ENCODE results near the gene ZGPAT. TPM values are rescaled to one million over a fixed set of nuclear protein-coding genes. Genes with fewer than 3 reads are reported as not detected.

ZGPAT gene
- total and polyA plus RNA-seq, 2 of the 8 experiments (the other 6 are each of a cell fraction or from before 2014, with no cell fraction given): 14.5 to 21.4 TPM

- no peak overlapping the region for H3K9ac ChIP-seq (replicated peaks in 1 of 4; ENCODE audit: extremely low read depth in 1 of 4, low read depth in 3 of 4, low read length in 3 of 4)
- no peak for TF ChIP-seq BCL11A (IDR thresholded peaks at IDR 0.05; ENCODE audit: low read depth in 2 of 2, low read length in 2 of 2)
- 0 out of 2 replicates have a peak, but pooled peaks have one; percentile 21 for TF ChIP-seq CHD2 (IDR thresholded peaks at IDR 0.05; ENCODE audit: low read length)
- no peak overlapping the region for H3K4me3 ChIP-seq (ENCODE audit: extremely low read depth in 1 of 4, insufficient read depth in 2 of 4, low read depth in 3 of 4, low read length in 4 of 4)
- no peak overlapping the region for H2AFZ ChIP-seq (ENCODE audit: low read length)
- no peaks in the 10 kb centered on the region for H3K23me2 ChIP-seq (ENCODE audit: low read depth, low read length)
- no peak overlapping the region for H4K91ac ChIP-seq (replicated peaks; ENCODE audit: insufficient read length, low read length)
- no peaks in the 10 kb centered on the region for H3K9me3 ChIP-seq (ENCODE audit: insufficient read depth in 2 of 2, low read depth in 1 of 2, low read length in 1 of 2)
- H2BK120ac ChIP-seq (replicated peaks; ENCODE audit: low read depth, low read length): no peak overlapping the region
- no peaks in the 10 kb centered on the region for H3K4me1 ChIP-seq (replicated peaks in 1 of 4; ENCODE audit: control insufficient read depth in 3 of 4, insufficient read depth in 4 of 4, low read length in 3 of 4)
- DNase-seq (ENCODE audit: low read depth in 1 of 2, low spot score in 2 of 2) (peak in 1 of 2 experiments; percentile 82), FAIRE-seq (no peak)
- H3K23ac ChIP-seq (ENCODE audit: insufficient read length): no peak overlapping the region
- no peak overlapping the region for H2BK20ac ChIP-seq (ENCODE audit: low read length)
- no peak overlapping the region for H3K14ac ChIP-seq (ENCODE audit: insufficient read length)
- no peak overlapping the region for H3K18ac ChIP-seq (ENCODE audit: extremely low read depth, low read length)
- no peak overlapping the region for H3K4ac ChIP-seq (replicated peaks; ENCODE audit: insufficient read length, low read depth, low read length)
- H3K4me2 ChIP-seq (ENCODE audit: insufficient read depth in 1 of 2, low read depth in 2 of 2, low read length in 2 of 2): no peak overlapping the region; a peak in 1 of 4 replicates
- H3K79me1 ChIP-seq (ENCODE audit: low read depth, low read length): no peaks in the 10 kb centered on the region; the same call in 1 of the 2 replicates
- H2BK12ac ChIP-seq (ENCODE audit: low read depth, low read length): no peak overlapping the region
- H2BK15ac ChIP-seq (ENCODE audit: low read length): no peak overlapping the region
- H4K20me1 ChIP-seq (replicated peaks in 1 of 2; ENCODE audit: control insufficient read depth in 1 of 2, insufficient read depth in 2 of 2, low read length in 2 of 2): peaks cover 2 to 10% of the 10 kb centered on the region in 2 experiments
- H4K8ac ChIP-seq (ENCODE audit: extremely low read depth, insufficient read depth, low read length): peak overlapping the region; percentile 15
- POLR2A ChIA-PET (ENCODE audit: partially characterized antibody): interaction anchor here (0.7 to 1.0 kb wide), 3 partner anchors 29 to 64 kb away, joined by 3 read pairs; partner anchors contain the start of genes ARFRP1 and ZGPAT
- CTCF ChIA-PET (ENCODE audit: partially characterized antibody): interaction anchor here (0.7 to 1.5 kb wide), 4 partner anchors 23 to 127 kb away, joined by 3 read pairs; no protein-coding TSS in a partner anchor
- no peak overlapping the region for H3K27ac ChIP-seq (ENCODE audit: low read depth, low read length)
- H3K27me3 ChIP-seq (replicated peaks in 1 of 4; ENCODE audit: control insufficient read depth in 3 of 4, extremely low read depth in 1 of 4, insufficient read depth in 3 of 4, low read length in 3 of 4): no peaks in the 10 kb centered on the region
- H3K36me3 ChIP-seq (ENCODE audit: control insufficient read depth in 2 of 4, insufficient read depth in 4 of 4, low read length in 3 of 4): peaks cover 0 to 31% (median 17%) of the 10 kb centered on the region in 4 experiments; a peak in 6 of 8 replicates
- H3K79me2 ChIP-seq (ENCODE audit: control insufficient read depth in 1 of 2, insufficient read depth in 2 of 2, low read length in 2 of 2): no peaks in the 10 kb centered on the region
- no peak overlapping the region for H2BK5ac ChIP-seq (ENCODE audit: low read depth, low read length)
- no peak overlapping the region for H3K56ac ChIP-seq (replicated peaks; ENCODE audit: insufficient read length, low read depth, low read length)
- WGBS, 2 experiments (ENCODE audit: extremely low coverage in 1 of 2, insufficient coverage in 1 of 2, insufficient read length in 1 of 2, insufficient replicate concordance in 2 of 2, low coverage in 1 of 2, low lambda C conversion rate in 2 of 2, missing lambda C conversion rate in 1 of 2): 82% methylated on average over 10 of the region's 18 CpGs; no CpG with 5 or more reads in 1 of the 2 experiments
- H4K5ac ChIP-seq (ENCODE audit: insufficient read length, low read depth, low read length): no peak overlapping the region
- H2AK5ac ChIP-seq (ENCODE audit: low read depth, low read length): no peak overlapping the region
Observed at GRCh38 chr20:63664861-63665594, 42.8 kb upstream of the ZGPAT start.

All from H1 (cell line).